WTC11 (cell line): ENCODE measurements around the gene FHIP2A. TPM values are rescaled to one million over a fixed set of nuclear protein-coding genes. Genes with fewer than 3 reads are reported as not detected.

Experiments used
- ATAC-seq: fragments of 200-7000 bp; cut with Tn5 transposase; 2 replicates; pipeline ENCODE4 v1.10.0; 2021; ENCODE audit warnings: mild to moderate bottlenecking, moderate library complexity
- Bru-seq: library from RNA; stranded (reverse); fragments of 400-500 nt; gene quantifications from one replicate; lab custom pipeline; 2021; lab: Mats Ljungman, UMichigan
- CTCF ChIA-PET: fragments of 300-600 bp; sonication (Branson Sonifier 250); formaldehyde crosslinking; loops from one replicate; lab custom pipeline; 2021; ENCODE audit warnings: antibody characterized with exemption; lab: Charles Lee
- POLR2A ChIA-PET: fragments of 350-600 bp; sonication (Branson Sonifier 250); formaldehyde crosslinking; loops from one replicate; lab custom pipeline; 2021; ENCODE audit warnings: antibody characterized with exemption; lab: Charles Lee
- DNase-seq: peaks from one replicate; pipeline ENCODE4 v3.0.0; 2021; ENCODE audit warnings: low spot score
- H3K27ac Mint-ChIP-seq: 2 replicates; pipeline ENCODE4 v1.8.0; 2021; ENCODE audit warnings: mixed read lengths
- H3K27me3 Mint-ChIP-seq: 2 replicates; pipeline ENCODE4 v1.8.0; 2021; ENCODE audit warnings: low read depth, mild to moderate bottlenecking, moderate library complexity, mixed read lengths
- H3K36me3 Mint-ChIP-seq: 2 replicates; pipeline ENCODE4 v1.8.0; 2021; ENCODE audit warnings: mixed read lengths
- H3K4me1 Mint-ChIP-seq: 2 replicates; pipeline ENCODE4 v1.8.0; 2022; ENCODE audit warnings: mixed read lengths
- H3K4me3 Mint-ChIP-seq: 2 replicates; pipeline ENCODE4 v1.8.0; 2021; ENCODE audit warnings: mild to moderate bottlenecking, moderate library complexity, mixed read lengths
- H3K9me3 Mint-ChIP-seq: 2 replicates; pipeline ENCODE4 v1.8.0; 2021; ENCODE audit warnings: mixed read lengths
- EMX1 ChIP-seq: fragments of 250-450 bp; sonication (Bioruptor Pico); IDR thresholded peaks from 2 replicates; pipeline ENCODE4 v1.8.0; 2021; ENCODE audit warnings: mild to moderate bottlenecking
- ETV6 ChIP-seq: sonication (generic); formaldehyde crosslinking; IDR thresholded peaks from 2 replicates; pipeline ENCODE4 v1.8.1; 2022; ENCODE audit warnings: mild to moderate bottlenecking, missing genetic modification reagents
- TCF7 ChIP-seq: sonication (generic); formaldehyde crosslinking; IDR thresholded peaks from 2 replicates; pipeline ENCODE4 v1.8.0; 2022; ENCODE audit warnings: mild to moderate bottlenecking, low read depth, missing genetic modification reagents, moderate library complexity
- TEAD1 ChIP-seq: sonication (generic); formaldehyde crosslinking; IDR thresholded peaks from 2 replicates; pipeline ENCODE4 v1.8.0; 2022; ENCODE audit warnings: mild to moderate bottlenecking, missing genetic modification reagents
- TP53 ChIP-seq: sonication (generic); formaldehyde crosslinking; IDR thresholded peaks from 2 replicates; pipeline ENCODE4 v1.8.1; 2023; ENCODE audit warnings: mild to moderate bottlenecking, missing genetic modification reagents
- ZNF263 ChIP-seq: sonication (generic); formaldehyde crosslinking; IDR thresholded peaks from 2 replicates; pipeline ENCODE4 v1.8.1; 2022; ENCODE audit warnings: low read depth, mild to moderate bottlenecking, moderate library complexity, missing genetic modification reagents
- ZNF396 ChIP-seq: fragments of 250-450 bp; sonication (Bioruptor Pico); IDR thresholded peaks from 2 replicates; pipeline ENCODE4 v1.8.0; 2021; ENCODE audit warnings: mild to moderate bottlenecking, moderate library complexity, borderline replicate concordance
- long read RNA-seq, 3 experiments: library from RNA in 1 of 3; library from capped mRNA in 1 of 3; library from polyadenylated mRNA in 1 of 3; unstranded in 2 of 3; stranded (forward) in 1 of 3; transcript quantifications; one replicate each; pipeline ENCODE4 v2.0.0, GENCODE V29; 2021
- total RNA-seq: library from RNA; stranded (reverse); gene quantifications from 3 replicates; pipeline ENCODE4 v1.2.3, GENCODE V29; 2021
- TF ChIP-seq, protein P1 (sequence below): sonication (generic); formaldehyde crosslinking; IDR thresholded peaks from 2 replicates; pipeline ENCODE4 v1.8.0; 2022; ENCODE audit warnings: mild to moderate bottlenecking, missing genetic modification reagents
- TF ChIP-seq, protein P2 (sequence below): fragments of 200-600 bp; IDR thresholded peaks from 2 replicates; pipeline ENCODE4 v1.8.0; 2022; ENCODE audit warnings: antibody characterized with exemption
- TF ChIP-seq, protein P3 (sequence below): fragments of 250-450 bp; sonication (Bioruptor Pico); IDR thresholded peaks from 2 replicates; pipeline ENCODE4 v2.1.2; 2022; ENCODE audit warnings: mild to moderate bottlenecking, moderate library complexity
- TF ChIP-seq, protein P4 (sequence below): fragments of 250-450 bp; sonication (Bioruptor Pico); conservative IDR thresholded peaks from 2 replicates; pipeline ENCODE4 v1.9.0; 2021; ENCODE audit warnings: mild to moderate bottlenecking
- TF ChIP-seq, protein P5 (sequence below): sonication (generic); formaldehyde crosslinking; IDR thresholded peaks from 2 replicates; pipeline ENCODE4 v1.8.0; 2022; ENCODE audit warnings: mild to moderate bottlenecking, missing genetic modification reagents

FHIP2A gene, protein sequence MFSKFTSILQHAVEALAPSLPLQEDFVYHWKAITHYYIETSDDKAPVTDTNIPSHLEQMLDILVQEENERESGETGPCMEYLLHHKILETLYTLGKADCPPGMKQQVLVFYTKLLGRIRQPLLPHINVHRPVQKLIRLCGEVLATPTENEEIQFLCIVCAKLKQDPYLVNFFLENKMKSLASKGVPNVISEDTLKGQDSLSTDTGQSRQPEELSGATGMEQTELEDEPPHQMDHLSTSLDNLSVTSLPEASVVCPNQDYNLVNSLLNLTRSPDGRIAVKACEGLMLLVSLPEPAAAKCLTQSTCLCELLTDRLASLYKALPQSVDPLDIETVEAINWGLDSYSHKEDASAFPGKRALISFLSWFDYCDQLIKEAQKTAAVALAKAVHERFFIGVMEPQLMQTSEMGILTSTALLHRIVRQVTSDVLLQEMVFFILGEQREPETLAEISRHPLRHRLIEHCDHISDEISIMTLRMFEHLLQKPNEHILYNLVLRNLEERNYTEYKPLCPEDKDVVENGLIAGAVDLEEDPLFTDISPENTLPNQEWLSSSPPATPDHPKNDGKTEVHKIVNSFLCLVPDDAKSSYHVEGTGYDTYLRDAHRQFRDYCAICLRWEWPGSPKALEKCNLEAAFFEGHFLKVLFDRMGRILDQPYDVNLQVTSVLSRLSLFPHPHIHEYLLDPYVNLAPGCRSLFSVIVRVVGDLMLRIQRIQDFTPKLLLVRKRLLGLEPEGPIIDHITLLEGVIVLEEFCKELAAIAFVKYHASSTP
- total RNA-seq (14.3 to 15.5 TPM (median 14.6 TPM) in 3 replicates), Bru-seq, nascent RNA (percentile 67 among the genes with signal in this experiment)
- long read RNA-seq, experiment 1, full-length matches to known transcripts = 36 of 60 reads
- long read RNA-seq, experiment 1, partial matches to known transcripts = 18 of 60 reads
- long read RNA-seq, experiment 1, other reads (novel, unspliced or antisense) = 6 of 60 reads
- long read RNA-seq, experiment 2, full-length matches to known transcripts = 6 of 16 reads
- long read RNA-seq, experiment 2, partial matches to known transcripts = 1 of 16 reads
- long read RNA-seq, experiment 2, other reads (novel, unspliced or antisense) = 9 of 16 reads
- long read RNA-seq, experiment 3, partial matches to known transcripts = 1 of 1 reads
- long read RNA-seq, experiment 3, other reads (novel, unspliced or antisense) = 0 of 1 reads

DNA sequence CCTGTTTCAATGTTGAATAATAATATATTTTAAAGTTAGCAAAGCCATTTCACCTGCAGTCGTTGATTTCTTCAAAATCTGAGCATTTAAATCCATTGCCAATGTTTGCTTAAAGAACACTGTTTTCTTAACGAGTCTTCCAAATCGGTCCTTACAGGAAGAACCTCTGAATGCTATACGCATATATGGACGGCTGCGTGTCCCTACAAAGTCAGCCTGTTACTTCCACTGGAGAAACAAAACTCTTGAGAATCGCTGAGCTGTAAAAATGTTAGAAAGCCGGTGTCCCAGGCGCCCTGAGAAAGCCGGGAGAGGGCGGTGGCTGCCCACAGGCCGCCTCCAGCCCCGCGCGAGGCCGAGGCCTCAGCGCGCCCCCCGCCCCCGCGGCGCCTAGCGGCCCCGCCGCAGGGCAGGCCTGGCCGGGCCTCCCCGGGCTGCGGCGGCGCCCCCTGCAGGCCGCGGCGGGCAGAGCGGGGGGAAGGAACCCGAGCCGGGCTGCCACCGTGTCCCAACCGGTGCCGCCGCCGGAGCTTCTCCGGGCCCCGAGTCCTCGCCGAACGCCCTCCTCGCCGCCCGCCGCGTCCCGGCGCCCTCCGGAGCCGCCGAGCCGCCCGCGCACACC is at the start of gene FHIP2A:
TSS of gene FHIP2A (plus strand) at position 488 of the 622 bp plus-strand sequence. CDS start 299 bp downstream, outside the sequence.
- H3K9me3 Mint-ChIP-seq = no peaks in the 10 kb centered on the region
- peak; percentile 95 for ATAC-seq
- peaks cover 10% of the 10 kb centered on the region for H3K4me1 Mint-ChIP-seq
- CTCF ChIA-PET = interaction anchor here (0.5 to 2.3 kb wide), 29 partner anchors 10 to 517 kb away, joined by 3 to 21 read pairs (median 4); no protein-coding TSS in a partner anchor
- DNase-seq = peak; percentile 82
- peak within 1 kb of the TSS; percentile 88 for H3K4me3 Mint-ChIP-seq
- TF ChIP-seq, protein P1, sequence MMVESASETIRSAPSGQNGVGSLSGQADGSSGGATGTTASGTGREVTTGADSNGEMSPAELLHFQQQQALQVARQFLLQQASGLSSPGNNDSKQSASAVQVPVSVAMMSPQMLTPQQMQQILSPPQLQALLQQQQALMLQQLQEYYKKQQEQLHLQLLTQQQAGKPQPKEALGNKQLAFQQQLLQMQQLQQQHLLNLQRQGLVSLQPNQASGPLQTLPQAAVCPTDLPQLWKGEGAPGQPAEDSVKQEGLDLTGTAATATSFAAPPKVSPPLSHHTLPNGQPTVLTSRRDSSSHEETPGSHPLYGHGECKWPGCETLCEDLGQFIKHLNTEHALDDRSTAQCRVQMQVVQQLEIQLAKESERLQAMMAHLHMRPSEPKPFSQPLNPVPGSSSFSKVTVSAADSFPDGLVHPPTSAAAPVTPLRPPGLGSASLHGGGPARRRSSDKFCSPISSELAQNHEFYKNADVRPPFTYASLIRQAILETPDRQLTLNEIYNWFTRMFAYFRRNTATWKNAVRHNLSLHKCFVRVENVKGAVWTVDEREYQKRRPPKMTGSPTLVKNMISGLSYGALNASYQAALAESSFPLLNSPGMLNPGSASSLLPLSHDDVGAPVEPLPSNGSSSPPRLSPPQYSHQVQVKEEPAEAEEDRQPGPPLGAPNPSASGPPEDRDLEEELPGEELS (CRISPR knock-in tag) = peak; percentile 45; the same call in 1 of the 2 replicates
- TF ChIP-seq EMX1 = no peak
- TF ChIP-seq, protein P2, sequence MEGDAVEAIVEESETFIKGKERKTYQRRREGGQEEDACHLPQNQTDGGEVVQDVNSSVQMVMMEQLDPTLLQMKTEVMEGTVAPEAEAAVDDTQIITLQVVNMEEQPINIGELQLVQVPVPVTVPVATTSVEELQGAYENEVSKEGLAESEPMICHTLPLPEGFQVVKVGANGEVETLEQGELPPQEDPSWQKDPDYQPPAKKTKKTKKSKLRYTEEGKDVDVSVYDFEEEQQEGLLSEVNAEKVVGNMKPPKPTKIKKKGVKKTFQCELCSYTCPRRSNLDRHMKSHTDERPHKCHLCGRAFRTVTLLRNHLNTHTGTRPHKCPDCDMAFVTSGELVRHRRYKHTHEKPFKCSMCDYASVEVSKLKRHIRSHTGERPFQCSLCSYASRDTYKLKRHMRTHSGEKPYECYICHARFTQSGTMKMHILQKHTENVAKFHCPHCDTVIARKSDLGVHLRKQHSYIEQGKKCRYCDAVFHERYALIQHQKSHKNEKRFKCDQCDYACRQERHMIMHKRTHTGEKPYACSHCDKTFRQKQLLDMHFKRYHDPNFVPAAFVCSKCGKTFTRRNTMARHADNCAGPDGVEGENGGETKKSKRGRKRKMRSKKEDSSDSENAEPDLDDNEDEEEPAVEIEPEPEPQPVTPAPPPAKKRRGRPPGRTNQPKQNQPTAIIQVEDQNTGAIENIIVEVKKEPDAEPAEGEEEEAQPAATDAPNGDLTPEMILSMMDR = peak; percentile 63
- 0 out of 2 replicates have a peak, but pooled peaks have one; percentile 51 for TF ChIP-seq TEAD1 (CRISPR knock-in tag)
- TF ChIP-seq, all 79 proteins: peak for 3
- H3K27ac Mint-ChIP-seq = peak within 1 kb of the TSS; percentile 82
- POLR2A ChIA-PET = interaction anchor here (0.6 kb wide), 1 partner anchor 664 kb away, joined by 3 read pairs; no protein-coding TSS in a partner anchor
- H3K36me3 Mint-ChIP-seq = no peaks in the 10 kb centered on the region
- no peaks in the 10 kb centered on the region for H3K27me3 Mint-ChIP-seq

DNA sequence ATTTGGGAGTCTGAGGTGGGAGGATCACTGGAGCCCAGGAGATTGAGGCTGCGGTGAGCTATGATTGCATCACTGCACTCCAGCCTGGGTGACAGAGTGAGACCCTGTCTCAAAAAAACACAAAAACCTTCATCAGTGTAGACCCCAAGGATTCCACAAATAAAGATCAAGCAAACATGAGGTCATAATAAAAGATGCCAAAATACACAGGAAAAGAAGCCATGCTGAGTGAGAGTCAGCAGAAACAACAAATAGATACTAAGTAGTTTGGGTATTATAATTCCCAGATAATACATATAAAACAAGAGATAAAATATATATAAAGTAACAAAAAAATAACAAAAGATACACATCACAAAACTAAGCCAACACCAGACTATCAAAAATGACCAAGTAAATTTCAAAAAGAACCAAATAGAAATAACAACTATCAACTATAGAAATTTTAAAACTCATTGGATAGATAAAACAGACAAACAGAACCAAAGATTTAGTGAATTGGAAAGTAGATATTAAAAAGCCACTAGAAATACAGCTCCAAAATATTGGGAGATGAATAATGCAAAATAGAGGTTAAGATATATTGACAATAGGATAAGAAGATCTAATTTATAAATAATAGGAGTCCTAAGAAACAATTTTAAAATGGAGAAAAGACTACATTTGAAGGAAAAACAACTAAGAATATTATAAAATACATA is 48.9 kb upstream of the FHIP2A start:
- no peak for ATAC-seq
- no peaks in the 10 kb centered on the region for H3K9me3 Mint-ChIP-seq
- no peak for TF ChIP-seq ETV6
- no peak for TF ChIP-seq ZNF263
- TF ChIP-seq, protein P3, sequence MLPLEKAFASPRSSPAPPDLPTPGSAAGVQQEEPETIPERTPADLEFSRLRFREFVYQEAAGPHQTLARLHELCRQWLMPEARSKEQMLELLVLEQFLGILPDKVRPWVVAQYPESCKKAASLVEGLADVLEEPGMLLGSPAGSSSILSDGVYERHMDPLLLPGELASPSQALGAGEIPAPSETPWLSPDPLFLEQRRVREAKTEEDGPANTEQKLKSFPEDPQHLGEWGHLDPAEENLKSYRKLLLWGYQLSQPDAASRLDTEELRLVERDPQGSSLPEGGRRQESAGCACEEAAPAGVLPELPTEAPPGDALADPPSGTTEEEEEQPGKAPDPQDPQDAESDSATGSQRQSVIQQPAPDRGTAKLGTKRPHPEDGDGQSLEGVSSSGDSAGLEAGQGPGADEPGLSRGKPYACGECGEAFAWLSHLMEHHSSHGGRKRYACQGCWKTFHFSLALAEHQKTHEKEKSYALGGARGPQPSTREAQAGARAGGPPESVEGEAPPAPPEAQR (CRISPR knock-in tag) = no peak
- TF ChIP-seq, protein P4, sequence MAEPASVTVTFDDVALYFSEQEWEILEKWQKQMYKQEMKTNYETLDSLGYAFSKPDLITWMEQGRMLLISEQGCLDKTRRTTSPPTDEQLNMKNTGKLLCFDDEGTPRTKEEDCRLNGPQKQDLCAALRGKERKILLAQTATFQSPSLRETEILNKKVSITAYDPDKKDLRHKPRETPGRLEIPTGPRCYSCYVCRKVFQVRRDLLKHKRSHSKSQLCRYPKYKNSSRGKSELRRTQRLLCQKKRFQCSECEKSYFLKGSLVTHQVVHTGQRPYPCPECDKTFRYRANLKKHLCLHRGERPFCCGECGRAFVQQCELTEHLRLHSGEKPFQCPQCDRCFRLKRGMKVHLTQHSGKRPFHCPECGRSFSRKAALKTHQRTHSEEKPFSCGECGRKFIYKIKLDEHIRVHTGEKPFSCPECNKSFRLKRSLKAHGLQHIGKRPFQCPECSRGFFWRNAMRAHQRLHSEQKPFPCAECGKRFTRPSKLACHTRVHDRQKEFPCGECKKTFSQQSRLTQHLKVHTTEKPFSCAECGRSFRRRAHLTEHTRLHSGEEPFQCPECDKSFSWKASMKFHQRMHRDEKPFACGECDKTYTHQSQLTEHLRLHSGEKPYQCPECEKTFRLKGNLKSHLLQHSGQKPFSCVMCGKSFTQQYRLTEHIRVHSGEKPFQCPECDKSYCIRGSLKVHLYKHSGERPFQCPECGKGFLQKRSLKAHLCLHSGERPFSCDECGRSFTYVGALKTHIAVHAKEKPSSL (CRISPR knock-in tag) = no peak
- TF ChIP-seq, protein P1 (CRISPR knock-in tag) = no peak
- no peak for TF ChIP-seq TP53 (CRISPR knock-in tag)
- TF ChIP-seq, protein P5, sequence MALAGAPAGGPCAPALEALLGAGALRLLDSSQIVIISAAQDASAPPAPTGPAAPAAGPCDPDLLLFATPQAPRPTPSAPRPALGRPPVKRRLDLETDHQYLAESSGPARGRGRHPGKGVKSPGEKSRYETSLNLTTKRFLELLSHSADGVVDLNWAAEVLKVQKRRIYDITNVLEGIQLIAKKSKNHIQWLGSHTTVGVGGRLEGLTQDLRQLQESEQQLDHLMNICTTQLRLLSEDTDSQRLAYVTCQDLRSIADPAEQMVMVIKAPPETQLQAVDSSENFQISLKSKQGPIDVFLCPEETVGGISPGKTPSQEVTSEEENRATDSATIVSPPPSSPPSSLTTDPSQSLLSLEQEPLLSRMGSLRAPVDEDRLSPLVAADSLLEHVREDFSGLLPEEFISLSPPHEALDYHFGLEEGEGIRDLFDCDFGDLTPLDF (CRISPR knock-in tag) = no peak
- TF ChIP-seq ZNF396 (CRISPR knock-in tag) = no peak
- TF ChIP-seq TCF7 (CRISPR knock-in tag) = no peak
- TF ChIP-seq, all 79 proteins: peak for 0
- ChIA-PET CTCF (no interaction called here), POLR2A (no interaction called here)
- Mint-ChIP-seq H3K36me3 (no peaks in the 10 kb centered on the region), H3K27ac (no peak overlapping the region), H3K4me1 (no peaks in the 10 kb centered on the region), H3K4me3 (no peak overlapping the region), H3K27me3 (peaks cover 18% of the 10 kb centered on the region)
- no peak for DNase-seq
